WTC11 (cell line): Measurements from ENCODE around the gene ABCF2.
A peak's percentile ranks its signal among the peaks of the same experiment; 100 is the strongest.

Experiments used
- CREM ChIP-seq: sonication (generic); formaldehyde crosslinking; IDR thresholded peaks from 2 replicates; pipeline ENCODE4 v1.8.1; 2022; ENCODE audit warnings: mild to moderate bottlenecking, missing genetic modification reagents, moderate library complexity
- CTCF ChIP-seq: fragments of 200-600 bp; IDR thresholded peaks from 2 replicates; pipeline ENCODE4 v1.8.0; 2022; ENCODE audit warnings: antibody characterized with exemption
- USF1 ChIP-seq: sonication (generic); formaldehyde crosslinking; IDR thresholded peaks from 2 replicates; pipeline ENCODE4 v1.8.0; 2022; ENCODE audit warnings: mild to moderate bottlenecking, missing genetic modification reagents
- ZNF416 ChIP-seq: fragments of 250-450 bp; sonication (Bioruptor Pico); IDR thresholded peaks from 2 replicates; pipeline ENCODE4 v1.9.0; 2021; ENCODE audit warnings: mild to moderate bottlenecking, inconsistent platforms
- ZNF423 ChIP-seq: fragments of 250-450 bp; sonication (Bioruptor Pico); IDR thresholded peaks from 2 replicates; pipeline ENCODE4 v2.1.2; 2022; ENCODE audit warnings: mild to moderate bottlenecking, moderate library complexity

- no peak for TF ChIP-seq CTCF
- no peak for TF ChIP-seq ZNF416 (CRISPR knock-in tag)
- TF ChIP-seq ZNF423 = peak; percentile 38; the same call in 1 of the 2 replicates
- TF ChIP-seq CREM (CRISPR knock-in tag) = no peak
- no peak for TF ChIP-seq USF1 (CRISPR knock-in tag)
These were observed 16.0 kb upstream of the ABCF2 start for GRCh38 chr7:151243045-151243349.
